WERI-Rb-1 (cell line): ENCODE data around the gene IL3.

ENCODE experiments used
- DNase-seq: peaks from one replicate; pipeline ENCODE4 v3.0.0-alpha.2; 2020
- H3K27ac ChIP-seq: fragments of 250-450 bp; sonication (Bioruptor Pico); 2 replicates; pipeline ENCODE4 v1.5.1; 2020; ENCODE audit warnings: mild to moderate bottlenecking, moderate library complexity
- H3K27me3 ChIP-seq: fragments of 250-450 bp; sonication (Bioruptor Pico); 2 replicates; pipeline ENCODE4 v1.5.1; 2021; ENCODE audit warnings: mild to moderate bottlenecking, low read depth, moderate library complexity; ENCODE audit not compliant: insufficient read depth, severe bottlenecking
- H3K36me3 ChIP-seq: fragments of 250-450 bp; sonication (Bioruptor Pico); 2 replicates; pipeline ENCODE4 v1.5.1; 2020; ENCODE audit warnings: mild to moderate bottlenecking, moderate library complexity
- H3K4me3 ChIP-seq: 2 replicates; pipeline ENCODE4 v1.5.1; 2011; ENCODE audit warnings: low read depth, mild to moderate bottlenecking, control low read depth, low read length
- H3K9me3 ChIP-seq: fragments of 250-450 bp; sonication (Bioruptor Pico); 2 replicates; pipeline ENCODE4 v1.5.1; 2021; ENCODE audit warnings: mild to moderate bottlenecking, moderate library complexity; ENCODE audit not compliant: severe bottlenecking
- CTCF ChIP-seq: IDR thresholded peaks from 2 replicates; pipeline ENCODE4 v1.5.1; 2011; ENCODE audit warnings: low read depth, mild to moderate bottlenecking, control low read depth, inconsistent platforms, low read length

The IL3 gene

GRCh38 chr5:132096904-132097303 lies 36.4 kb downstream of the IL3 start:
- no peak for DNase-seq
- Histone ChIP-seq H3K27me3 (no peaks in the 10 kb centered on the region), H3K27ac (no peak overlapping the region), H3K4me3 (no peak overlapping the region), H3K36me3 (no peaks in the 10 kb centered on the region), H3K9me3 (no peaks in the 10 kb centered on the region)
- TF ChIP-seq CTCF, result no peak

DNA sequence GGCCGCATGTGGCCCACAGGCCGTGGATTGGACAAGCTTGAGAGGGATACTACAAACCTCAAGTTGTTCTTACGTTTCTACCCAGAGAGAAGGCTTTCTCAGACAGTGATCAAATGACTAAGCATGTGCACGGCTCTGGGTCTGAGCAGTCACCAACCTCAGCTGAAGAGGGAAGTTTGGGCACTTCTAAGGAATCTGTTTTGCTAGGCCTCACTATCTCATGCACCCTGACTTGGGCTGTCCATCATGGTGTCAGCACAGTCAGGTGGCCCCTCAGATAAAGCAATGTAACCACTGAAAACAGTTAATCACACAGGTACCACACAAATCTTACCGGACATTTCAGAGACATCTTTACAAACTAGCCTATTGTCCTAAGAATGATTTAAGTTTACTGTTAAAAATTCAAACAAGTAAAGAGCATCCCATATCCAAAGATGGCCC lies 37.7 kb downstream of the IL3 start:
- Histone ChIP-seq H3K27me3 (no peaks in the 10 kb centered on the region), H3K36me3 (no peaks in the 10 kb centered on the region), H3K27ac (no peak overlapping the region), H3K4me3 (no peak overlapping the region), H3K9me3 (no peaks in the 10 kb centered on the region)
- no peak for DNase-seq
- TF ChIP-seq CTCF, result no peak

DNA sequence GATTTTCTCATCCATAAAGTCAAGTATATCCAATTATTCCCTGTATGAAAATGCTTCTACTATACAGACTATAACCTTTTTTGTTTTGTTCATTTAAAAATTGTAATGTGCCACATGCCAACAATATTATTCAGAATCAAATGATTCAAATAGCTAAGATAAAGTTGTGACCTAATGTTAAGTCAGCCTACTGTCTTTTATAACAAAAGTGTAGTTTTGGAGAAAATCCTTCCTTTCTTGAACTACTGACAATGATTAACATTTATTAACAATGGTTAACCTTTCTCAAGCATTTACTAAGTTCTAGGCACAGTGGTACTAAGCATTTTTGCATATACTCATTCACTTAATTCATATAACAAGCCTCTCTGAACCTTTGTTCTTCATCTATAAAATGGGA lies 38.2 kb downstream of the IL3 start:
- no peak for DNase-seq
- Histone ChIP-seq H3K36me3 (no peaks in the 10 kb centered on the region), H3K9me3 (no peaks in the 10 kb centered on the region), H3K27me3 (no peaks in the 10 kb centered on the region), H3K27ac (no peak overlapping the region), H3K4me3 (no peak overlapping the region)
- no peak for TF ChIP-seq CTCF

GRCh38 chr5:132099076-132099748 lies 38.8 kb downstream of the IL3 start:
- Histone ChIP-seq H3K9me3 (no peaks in the 10 kb centered on the region), H3K4me3 (no peak overlapping the region), H3K36me3 (no peaks in the 10 kb centered on the region), H3K27me3 (no peaks in the 10 kb centered on the region), H3K27ac (no peak overlapping the region)
- TF ChIP-seq CTCF, result no peak
- no peak for DNase-seq

DNA sequence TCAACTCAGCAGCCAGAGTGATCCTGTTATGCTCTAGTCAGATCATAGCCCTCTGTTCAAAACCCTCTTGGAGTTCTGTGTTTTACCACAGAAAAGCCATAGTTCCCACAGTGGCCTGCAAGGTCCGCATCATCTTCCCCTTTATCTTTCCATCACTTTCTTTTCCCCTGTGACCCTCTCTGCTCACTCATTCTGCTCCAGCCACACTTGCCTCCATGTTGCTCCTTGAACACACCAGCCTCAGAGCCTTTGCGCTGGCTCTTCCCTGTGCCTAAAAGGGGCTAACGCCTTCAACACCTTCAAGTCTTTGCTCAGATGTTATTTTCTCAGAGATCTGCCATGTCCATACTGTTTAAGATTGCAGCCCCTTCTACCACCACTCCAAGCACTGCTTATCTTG lies 39.5 kb downstream of the IL3 start:
- Histone ChIP-seq H3K4me3 (no peak overlapping the region), H3K9me3 (no peaks in the 10 kb centered on the region), H3K27me3 (no peaks in the 10 kb centered on the region), H3K27ac (no peak overlapping the region), H3K36me3 (no peaks in the 10 kb centered on the region)
- no peak for DNase-seq
- no peak for TF ChIP-seq CTCF

DNA sequence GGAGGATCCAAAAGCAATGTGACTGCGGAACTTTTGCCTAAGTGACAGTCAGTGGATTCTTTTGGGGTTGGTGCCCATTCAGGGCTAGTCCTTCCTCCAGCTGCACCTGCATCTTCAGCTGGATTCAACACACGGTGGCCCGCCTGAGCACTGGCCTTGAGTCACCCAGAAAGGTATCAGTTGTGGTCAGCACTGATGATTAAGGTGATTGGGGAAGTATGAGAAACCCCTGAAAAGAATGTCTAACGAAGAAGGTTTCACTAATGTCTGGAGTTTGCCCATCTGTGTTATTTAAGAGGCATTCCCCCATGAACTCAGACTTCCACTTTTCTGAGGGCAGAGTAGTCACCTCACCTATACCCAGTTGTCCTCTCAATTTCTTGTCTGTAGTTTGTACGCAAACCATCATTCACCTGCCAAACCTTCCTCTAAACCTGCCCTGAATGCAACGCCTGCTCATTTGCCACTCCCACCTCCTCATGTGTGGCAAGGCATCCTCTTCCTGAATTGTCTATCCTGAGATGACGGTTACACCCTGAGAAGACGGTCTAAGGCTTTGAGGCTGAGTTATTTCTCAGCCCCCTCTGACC lies 40.3 kb downstream of the IL3 start:
- Histone ChIP-seq H3K27ac (no peak overlapping the region), H3K9me3 (no peaks in the 10 kb centered on the region), H3K27me3 (no peaks in the 10 kb centered on the region), H3K36me3 (no peaks in the 10 kb centered on the region), H3K4me3 (no peak overlapping the region)
- TF ChIP-seq CTCF, result no peak
- no peak for DNase-seq
